ENCODE results near the gene SLC36A1. TPM values are rescaled to one million over a fixed set of nuclear protein-coding genes. Genes with fewer than 3 reads are reported as not detected.

The SLC36A1 gene
- total RNA-seq, 1 donor from 2014 or later: 117 TPM

DNA sequence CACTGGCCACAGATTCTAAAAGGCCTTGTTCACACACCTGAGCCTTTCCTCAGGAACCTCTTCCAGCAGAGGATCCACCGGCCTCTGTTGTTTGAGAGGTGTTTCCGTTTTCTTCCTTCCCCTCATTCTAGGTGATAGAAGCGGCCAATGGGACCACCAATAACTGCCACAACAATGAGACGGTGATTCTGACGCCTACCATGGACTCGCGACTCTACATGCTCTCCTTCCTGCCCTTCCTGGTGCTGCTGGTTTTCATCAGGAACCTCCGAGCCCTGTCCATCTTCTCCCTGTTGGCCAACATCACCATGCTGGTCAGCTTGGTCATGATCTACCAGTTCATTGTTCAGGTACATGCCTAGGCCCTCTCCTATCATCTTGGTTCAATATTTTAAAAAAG is 20.2 kb downstream of the SLC36A1 start:
- H3K36me3 Mint-ChIP-seq (ENCODE audit: unreplicated experiment): peaks cover 4% of the 10 kb centered on the region
- H3K27me3 Mint-ChIP-seq (ENCODE audit: unreplicated experiment): peaks cover 3% of the 10 kb centered on the region
- no peak overlapping the region for H3K4me3 Mint-ChIP-seq (ENCODE audit: unreplicated experiment)

GRCh38 chr5:151469386-151469785 is 22.0 kb downstream of the SLC36A1 start:
- Mint-ChIP-seq H3K9me3 (ENCODE audit: unreplicated experiment) (peaks cover 2% of the 10 kb centered on the region), H3K36me3 (ENCODE audit: unreplicated experiment) (peaks cover 4% of the 10 kb centered on the region), H3K27me3 (ENCODE audit: unreplicated experiment) (peaks cover 5% of the 10 kb centered on the region), H3K27ac (ENCODE audit: unreplicated experiment) (no peak overlapping the region), H3K4me1 (ENCODE audit: low read depth, unreplicated experiment) (no peaks in the 10 kb centered on the region), H3K4me3 (ENCODE audit: unreplicated experiment) (no peak overlapping the region)
- TF ChIP-seq, protein P1, sequence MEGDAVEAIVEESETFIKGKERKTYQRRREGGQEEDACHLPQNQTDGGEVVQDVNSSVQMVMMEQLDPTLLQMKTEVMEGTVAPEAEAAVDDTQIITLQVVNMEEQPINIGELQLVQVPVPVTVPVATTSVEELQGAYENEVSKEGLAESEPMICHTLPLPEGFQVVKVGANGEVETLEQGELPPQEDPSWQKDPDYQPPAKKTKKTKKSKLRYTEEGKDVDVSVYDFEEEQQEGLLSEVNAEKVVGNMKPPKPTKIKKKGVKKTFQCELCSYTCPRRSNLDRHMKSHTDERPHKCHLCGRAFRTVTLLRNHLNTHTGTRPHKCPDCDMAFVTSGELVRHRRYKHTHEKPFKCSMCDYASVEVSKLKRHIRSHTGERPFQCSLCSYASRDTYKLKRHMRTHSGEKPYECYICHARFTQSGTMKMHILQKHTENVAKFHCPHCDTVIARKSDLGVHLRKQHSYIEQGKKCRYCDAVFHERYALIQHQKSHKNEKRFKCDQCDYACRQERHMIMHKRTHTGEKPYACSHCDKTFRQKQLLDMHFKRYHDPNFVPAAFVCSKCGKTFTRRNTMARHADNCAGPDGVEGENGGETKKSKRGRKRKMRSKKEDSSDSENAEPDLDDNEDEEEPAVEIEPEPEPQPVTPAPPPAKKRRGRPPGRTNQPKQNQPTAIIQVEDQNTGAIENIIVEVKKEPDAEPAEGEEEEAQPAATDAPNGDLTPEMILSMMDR (IDR thresholded peaks at IDR 0.05; ENCODE audit: partially characterized antibody, unreplicated experiment): no peak
- no peak for DNase-seq

More for the DNA sequence above, 20.2 kb downstream of the SLC36A1 start:
- no peak for DNase-seq
- peaks cover 2% of the 10 kb centered on the region for H3K9me3 Mint-ChIP-seq (ENCODE audit: unreplicated experiment)
- no peak overlapping the region for H3K27ac Mint-ChIP-seq (ENCODE audit: unreplicated experiment)
- TF ChIP-seq, protein P1 (IDR thresholded peaks at IDR 0.05; ENCODE audit: partially characterized antibody, unreplicated experiment): no peak
- no peaks in the 10 kb centered on the region for H3K4me1 Mint-ChIP-seq (ENCODE audit: low read depth, unreplicated experiment)

DNA sequence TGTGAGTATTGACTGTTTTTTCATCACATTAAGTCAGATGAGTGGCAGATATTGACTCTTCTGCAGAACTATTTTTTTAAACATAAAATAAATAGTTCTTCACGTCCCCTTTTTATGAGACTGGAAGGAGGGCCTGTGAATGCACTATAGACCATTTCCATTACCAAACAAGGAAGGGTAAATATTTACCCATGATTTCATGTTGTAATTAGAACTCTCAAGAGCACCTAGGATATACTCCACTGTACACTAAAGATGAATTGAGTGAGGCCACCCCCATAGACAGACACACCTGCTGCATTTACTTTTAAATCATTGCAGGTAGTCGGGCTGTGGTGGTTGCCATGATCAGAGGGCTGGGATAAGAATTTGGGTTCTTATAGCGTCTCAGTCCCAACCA is 22.6 kb downstream of the SLC36A1 start:
- Mint-ChIP-seq H3K36me3 (ENCODE audit: unreplicated experiment) (peaks cover 4% of the 10 kb centered on the region), H3K27ac (ENCODE audit: unreplicated experiment) (no peak overlapping the region), H3K4me3 (ENCODE audit: unreplicated experiment) (no peak overlapping the region), H3K4me1 (ENCODE audit: low read depth, unreplicated experiment) (peaks cover 6% of the 10 kb centered on the region), H3K9me3 (ENCODE audit: unreplicated experiment) (peaks cover 2% of the 10 kb centered on the region), H3K27me3 (ENCODE audit: unreplicated experiment) (peaks cover 5% of the 10 kb centered on the region)
- TF ChIP-seq, protein P1 (IDR thresholded peaks at IDR 0.05; ENCODE audit: partially characterized antibody, unreplicated experiment): no peak
- DNase-seq: no peak

DNA sequence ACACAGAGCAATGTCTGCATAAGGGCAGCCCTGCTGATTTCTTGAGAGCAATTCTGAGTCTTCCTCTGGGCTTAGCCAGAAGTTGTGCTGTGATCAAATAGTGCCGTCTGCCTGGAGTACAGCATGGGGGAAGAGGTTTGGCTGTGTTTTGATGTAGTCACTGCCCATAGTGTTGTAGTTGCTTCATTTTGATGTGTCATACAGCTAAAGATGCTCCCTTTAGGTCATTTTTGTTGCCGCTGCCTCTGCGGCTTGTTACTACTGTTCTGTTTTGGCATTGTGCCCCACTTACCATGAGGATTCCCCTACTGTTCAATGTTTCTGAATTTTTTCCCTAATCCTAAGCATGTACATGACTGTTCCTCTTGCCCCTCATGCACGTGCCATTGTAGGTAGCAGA is 23.0 kb downstream of the SLC36A1 start:
- DNase-seq: no peak

GRCh38 chr5:151471276-151471675 is 23.9 kb downstream of the SLC36A1 start:
- Mint-ChIP-seq H3K4me1 (ENCODE audit: low read depth, unreplicated experiment) (peaks cover 14% of the 10 kb centered on the region), H3K27ac (ENCODE audit: unreplicated experiment) (no peak overlapping the region), H3K4me3 (ENCODE audit: unreplicated experiment) (no peak overlapping the region), H3K9me3 (ENCODE audit: unreplicated experiment) (peaks cover 2% of the 10 kb centered on the region), H3K36me3 (ENCODE audit: unreplicated experiment) (no peaks in the 10 kb centered on the region), H3K27me3 (ENCODE audit: unreplicated experiment) (peaks cover 4% of the 10 kb centered on the region)
- TF ChIP-seq, protein P1 (IDR thresholded peaks at IDR 0.05; ENCODE audit: partially characterized antibody, unreplicated experiment): no peak
- no peak for DNase-seq

More for the DNA sequence above, 23.0 kb downstream of the SLC36A1 start:
- H3K27ac Mint-ChIP-seq (ENCODE audit: unreplicated experiment): no peak overlapping the region
- TF ChIP-seq, protein P1 (IDR thresholded peaks at IDR 0.05; ENCODE audit: partially characterized antibody, unreplicated experiment): no peak
- H3K27me3 Mint-ChIP-seq (ENCODE audit: unreplicated experiment): peaks cover 5% of the 10 kb centered on the region
- peaks cover 3% of the 10 kb centered on the region for H3K36me3 Mint-ChIP-seq (ENCODE audit: unreplicated experiment)
- no peak overlapping the region for H3K4me3 Mint-ChIP-seq (ENCODE audit: unreplicated experiment)
- H3K4me1 Mint-ChIP-seq (ENCODE audit: low read depth, unreplicated experiment): peaks cover 10% of the 10 kb centered on the region
- peaks cover 2% of the 10 kb centered on the region for H3K9me3 Mint-ChIP-seq (ENCODE audit: unreplicated experiment)
